Upper lobe of left lung (tissue), 4 donors: ENCODE measurements around the gene C10orf67.

Source experiments
- POLR2AphosphoS5 ChIP-seq, 2 donors: sonication (generic); formaldehyde crosslinking; IDR thresholded peaks; one replicate each; pipeline ENCODE4 v1.5.1; 2017; ENCODE audit warnings: antibody characterized with exemption in 2 of 2
- TF ChIP-seq, protein P1 (sequence below), 6 experiments: fragments of 450-650 bp in 4 of 6; fragments of 200-600 bp in 2 of 6; sonication (generic) in 2 of 6; IDR thresholded peaks; one replicate each; pipeline ENCODE4 v1.5.1; 2016 to 2019; ENCODE audit warnings: antibody characterized with exemption in 6 of 6

GRCh38 chr10:23337616-23338015 lies 7.0 kb downstream of the C10orf67 start:
- TF ChIP-seq, protein P1, sequence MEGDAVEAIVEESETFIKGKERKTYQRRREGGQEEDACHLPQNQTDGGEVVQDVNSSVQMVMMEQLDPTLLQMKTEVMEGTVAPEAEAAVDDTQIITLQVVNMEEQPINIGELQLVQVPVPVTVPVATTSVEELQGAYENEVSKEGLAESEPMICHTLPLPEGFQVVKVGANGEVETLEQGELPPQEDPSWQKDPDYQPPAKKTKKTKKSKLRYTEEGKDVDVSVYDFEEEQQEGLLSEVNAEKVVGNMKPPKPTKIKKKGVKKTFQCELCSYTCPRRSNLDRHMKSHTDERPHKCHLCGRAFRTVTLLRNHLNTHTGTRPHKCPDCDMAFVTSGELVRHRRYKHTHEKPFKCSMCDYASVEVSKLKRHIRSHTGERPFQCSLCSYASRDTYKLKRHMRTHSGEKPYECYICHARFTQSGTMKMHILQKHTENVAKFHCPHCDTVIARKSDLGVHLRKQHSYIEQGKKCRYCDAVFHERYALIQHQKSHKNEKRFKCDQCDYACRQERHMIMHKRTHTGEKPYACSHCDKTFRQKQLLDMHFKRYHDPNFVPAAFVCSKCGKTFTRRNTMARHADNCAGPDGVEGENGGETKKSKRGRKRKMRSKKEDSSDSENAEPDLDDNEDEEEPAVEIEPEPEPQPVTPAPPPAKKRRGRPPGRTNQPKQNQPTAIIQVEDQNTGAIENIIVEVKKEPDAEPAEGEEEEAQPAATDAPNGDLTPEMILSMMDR (IDR thresholded peaks at IDR 0.05) = no peak
- no peak for TF ChIP-seq POLR2AphosphoS5 (IDR thresholded peaks at IDR 0.05)
